Heart right ventricle (tissue), 16 donors: ENCODE data around the gene SPEM2. TPM values are rescaled to one million over a fixed set of nuclear protein-coding genes. Genes with fewer than 3 reads are reported as not detected.

Experiments
- ATAC-seq, 8 donors: fragments of 200-7000 bp; cut with Tn5 transposase; one replicate each; pipeline ENCODE4 v1.9.1; 2020; ENCODE audit warnings: mild to moderate bottlenecking in 8 of 8, moderate library complexity in 8 of 8, moderate number of reproducible peaks in 1 of 8
- DNase-seq, 2 donors: peaks; one replicate each; pipeline ENCODE4 v3.0.0-alpha.2; 2020
- H3K27ac ChIP-seq, 10 donors: fragments of 200-600 bp; sonication (generic) in 2 of 10; one replicate each; pipeline versions ENCODE4 v1.5.0 to v1.8.0; 2020 to 2022; ENCODE audit warnings: mild to moderate bottlenecking in 3 of 10
- H3K27me3 ChIP-seq, 7 donors: fragments of 200-600 bp; one replicate each; pipeline ENCODE4 v1.8.0; 2021 to 2022; ENCODE audit warnings: mild to moderate bottlenecking in 2 of 7
- H3K36me3 ChIP-seq, 9 donors: fragments of 200-600 bp; sonication (generic) in 1 of 9; one replicate each; pipeline versions ENCODE4 v1.5.0 to v1.8.0; 2020 to 2022; ENCODE audit warnings: mild to moderate bottlenecking in 2 of 9
- H3K4me1 ChIP-seq, 9 donors: fragments of 200-600 bp; sonication (generic) in 1 of 9; one replicate each; pipeline versions ENCODE4 v1.5.0 to v1.8.0; 2020 to 2022; ENCODE audit warnings: mild to moderate bottlenecking in 4 of 9
- H3K4me3 ChIP-seq, 10 donors: fragments of 200-600 bp; sonication (generic) in 2 of 10; one replicate each; pipeline versions ENCODE4 v1.5.0 to v1.8.0; 2020 to 2022; ENCODE audit warnings: mild to moderate bottlenecking in 7 of 10, moderate library complexity in 2 of 10
- H3K9me3 ChIP-seq, 11 donors: fragments of 200-600 bp in 10 of 11; sonication (generic) in 2 of 11; one replicate each; pipeline versions ENCODE4 v1.5.0 to v1.8.0; 2013 to 2022; ENCODE audit warnings: mild to moderate bottlenecking in 2 of 11, control low read depth in 1 of 11, moderate library complexity in 1 of 11
- CTCF ChIP-seq, 9 donors: fragments of 200-600 bp; sonication (generic) in 2 of 9; IDR thresholded peaks; one replicate each; pipeline versions ENCODE4 v1.5.0 to v1.8.0; 2021 to 2022; ENCODE audit warnings: antibody characterized with exemption in 9 of 9, mild to moderate bottlenecking in 5 of 9, moderate library complexity in 1 of 9
- WGBS, 2 donors: extraction: QIAGEN DNeasy Blood & Tissue Kit; methylation state at CpG; one replicate each; pipeline ENCODE4 v1.1.7; 2013; ENCODE audit warnings: inconsistent platforms in 1 of 2; 5-methylcytosine and 5-hydroxymethylcytosine counted together
- intact Hi-C, 10 donors: fragments of 100-400 bp; cut with DNase I; formaldehyde crosslinking; loops; one replicate each; pipeline versions ENCODE4 v1.11.1 to v1.14.2; 2022
- polyA plus RNA-seq, 2 donors: library from polyadenylated mRNA; stranded (reverse); fragments of 200-250 nt; gene quantifications; one replicate each; pipeline ENCODE4 v1.2.3, GENCODE V29; 2013
- total RNA-seq, 10 donors: library from RNA; stranded (reverse); fragmentation: NEBNext Ultra II Directional in 3 of 10; extraction: Animal tissue kit (Norgen Biotek cat#: 25700) in 3 of 10; gene quantifications; one replicate each; pipeline versions ENCODE4 v1.2.1 to v1.2.4, GENCODE V29; 2021 to 2023
- donor health status: Arrhythmogenic right ventricular cardiomyopathy.
- donor health status: ischemic (EF 13 %, LVEDD 7.1; RV severe dilation, severe dysfunction).
- donor health status: healthy with polysubstance abuse.
- donor health status: DM: no; HTN: yes; CAD: no.
- donor health status: DM: no; HTN: no; CAD: no.
- donor health status: ischemic (EF 25% LVEDD 6.9; RV normal size, moderate dysfunction).
- donor health status: ischemic (EF 25% LVEDD 5.7; RV mildly dilated, moderate dysfunction).
- donor health status: healthy.
- donor health status: DM: yes; HTN: yes; CAD: no.
- donor health status: Ischemic cardiomyopathy.
- donor health status: ischemic (EF 35%, LVEDD 5.7; RV mildly dilated, moderate dysfunction).
- donor health status: nonischemic (EF 11% LVEDD 7.7; RV severe dilation, severe dysfunction).
- donor health status: DM: yes; HTN: yes; CAD: no.
- donor health status: PGD.
- donor health status: ischemic (EF 29% LVEDD 5.4; RV normal size, mild dysfunction).
- donor health status: nonischemic (EF 23%, LVEDD 6.1; RV moderate dilation, normal function).

SPEM2 gene
- total and polyA plus RNA-seq, 12 donors, result not detected

- no peak overlapping the region for H3K4me3 ChIP-seq
- ATAC-seq (peak in 1 of 8 donors; percentile 17), DNase-seq (no peak)
- H3K27me3 ChIP-seq, result no peaks in the 10 kb centered on the region
- intact Hi-C loops, result no loop called here
- no peaks in the 10 kb centered on the region for H3K9me3 ChIP-seq
- H3K36me3 ChIP-seq, result peaks cover 0 to 58% (median 7%) of the 10 kb centered on the region in 9 donors
- H3K4me1 ChIP-seq, result peaks cover 8 to 24% (median 20%) of the 10 kb centered on the region in 9 donors
- no peak for TF ChIP-seq CTCF (IDR thresholded peaks at IDR 0.05)
- 92% methylated on average over 43 to 44 of the region's 44 CpGs for WGBS, 2 donors
- no peak overlapping the region for H3K27ac ChIP-seq
These were observed 37.3 kb downstream of the SPEM2 start for GRCh38 chr17:7462474-7463371.

DNA sequence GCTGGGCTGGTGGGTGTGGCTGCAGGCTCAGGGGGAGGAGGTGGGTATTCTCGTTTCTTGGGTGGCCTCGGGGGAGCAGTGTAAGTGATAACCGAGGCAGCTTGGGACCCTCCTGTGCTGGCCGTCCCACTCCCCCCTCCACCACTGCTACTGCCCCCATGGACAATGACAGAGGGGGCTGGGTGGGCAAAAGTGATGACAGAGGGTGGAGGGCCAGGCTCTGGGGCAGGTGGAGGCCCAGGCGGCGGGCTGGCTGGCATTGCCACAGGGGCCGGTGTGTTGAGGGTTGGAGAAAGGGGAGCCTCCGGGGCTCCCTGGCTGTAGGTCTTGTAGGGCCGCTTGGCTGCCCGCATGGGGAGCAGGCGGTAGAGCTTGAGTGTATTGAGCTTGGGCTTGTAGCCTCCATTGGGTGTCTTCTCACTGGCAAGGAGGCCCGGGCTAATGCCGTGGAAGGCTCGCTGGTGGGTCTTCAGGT, 38.0 kb downstream of the SPEM2 start:
- H3K4me3 ChIP-seq, result no peak overlapping the region
- WGBS, 2 donors, result 85 to 86% methylated on average over 14 of the region's 14 CpGs
- intact Hi-C loops, result no loop called here
- no peaks in the 10 kb centered on the region for H3K27me3 ChIP-seq
- TF ChIP-seq CTCF (IDR thresholded peaks at IDR 0.05), result no peak
- no peak overlapping the region for H3K27ac ChIP-seq
- H3K4me1 ChIP-seq, result peaks cover 8 to 30% (median 26%) of the 10 kb centered on the region in 9 donors
- DNase-seq (no peak), ATAC-seq (no peak)
- H3K36me3 ChIP-seq, result peaks cover 0 to 60% (median 7%) of the 10 kb centered on the region in 9 donors
- H3K9me3 ChIP-seq, result no peaks in the 10 kb centered on the region

DNA sequence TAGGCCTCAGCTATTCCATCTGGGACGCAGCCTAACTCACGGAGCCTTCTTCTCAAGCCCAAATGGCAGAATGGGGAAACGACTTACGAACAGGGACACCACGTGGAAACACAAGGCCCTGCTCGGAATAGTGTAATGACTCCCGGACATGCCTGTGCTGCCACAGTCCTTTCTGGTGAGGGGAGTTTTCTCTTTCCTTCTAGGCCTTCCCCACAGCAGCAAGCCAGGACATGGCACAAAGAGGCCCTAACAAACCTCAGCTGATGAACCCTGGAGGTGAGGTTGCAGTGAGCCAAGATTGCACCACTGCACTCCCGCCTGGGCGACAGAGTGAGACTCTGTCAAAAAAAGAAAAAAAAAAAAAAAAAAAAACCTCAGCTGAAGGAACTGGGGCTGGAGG, 38.7 kb downstream of the SPEM2 start:
- TF ChIP-seq CTCF (IDR thresholded peaks at IDR 0.05), result no peak
- no peaks in the 10 kb centered on the region for H3K27me3 ChIP-seq
- DNase-seq (no peak), ATAC-seq (no peak)
- H3K9me3 ChIP-seq, result no peaks in the 10 kb centered on the region
- no peak overlapping the region for H3K27ac ChIP-seq
- H3K4me3 ChIP-seq, result no peak overlapping the region
- H3K4me1 ChIP-seq, result peaks cover 8 to 32% (median 31%) of the 10 kb centered on the region in 9 donors
- peaks cover 0 to 63% (median 7%) of the 10 kb centered on the region in 9 donors for H3K36me3 ChIP-seq
- intact Hi-C loops, result no loop called here
- WGBS, 2 donors, result 91 to 95% methylated on average over 9 of the region's 9 CpGs

- ATAC-seq, result peak in 3 of 8 donors; percentile 12 to 29 (median 14)
- intact Hi-C loops, result no loop called here
- no peak for DNase-seq
- TF ChIP-seq CTCF (IDR thresholded peaks at IDR 0.05), result no peak
- WGBS, 2 donors, result 88 to 91% methylated on average over 33 of the region's 33 CpGs
- no peaks in the 10 kb centered on the region for H3K9me3 ChIP-seq
- no peak overlapping the region for H3K4me3 ChIP-seq
- H3K27me3 ChIP-seq, result no peaks in the 10 kb centered on the region
- H3K4me1 ChIP-seq, result peaks cover 13 to 47% (median 42%) of the 10 kb centered on the region in 9 donors
- H3K27ac ChIP-seq, result peak overlapping the region in 8 of 10 donors; percentile 73 to 88 (median 80)
- H3K36me3 ChIP-seq, result peaks cover 0 to 63% (median 7%) of the 10 kb centered on the region in 9 donors
These were observed 40.3 kb downstream of the SPEM2 start for GRCh38 chr17:7465597-7466275.
